H1 (cell line): ENCODE measurements around the gene PHLPP1. TPM values are rescaled to one million over a fixed set of nuclear protein-coding genes. Genes with fewer than 3 reads are reported as not detected.

Experiments
- CTCF ChIA-PET: fragments of 300-600 bp; sonication (Branson Sonifier 250); formaldehyde crosslinking; loops from one replicate; lab custom pipeline; 2021; ENCODE audit not compliant: partially characterized antibody; lab: Charles Lee
- POLR2A ChIA-PET: fragments of 300-600 bp; sonication (Branson Sonifier 250); formaldehyde crosslinking; loops from one replicate; lab custom pipeline; 2021; ENCODE audit warnings: inconsistent platforms; ENCODE audit not compliant: partially characterized antibody; lab: Charles Lee
- DNase-seq, 2 experiments: peaks; one replicate each; pipeline versions ENCODE4 v3.0.0 to v3.0.0-alpha.2; 2010 to 2022; ENCODE audit warnings: low spot score in 2 of 2, low read depth in 1 of 2, mixed read lengths in 1 of 2
- FAIRE-seq: peaks from 2 replicates; lab custom pipeline; 2011; peaks lifted over from hg19 to GRCh38; lab: Jason Lieb, UNC
- H2AFZ ChIP-seq: 2 replicates; pipeline ENCODE4 v1.8.1; 2012; ENCODE audit warnings: low read length, inconsistent platforms
- H2AK5ac ChIP-seq: 2 replicates; pipeline ENCODE4 v1.6.1; 2013; ENCODE audit warnings: low read depth, low read length
- H2BK120ac ChIP-seq: replicated peaks from 2 replicates; pipeline ENCODE3; 2013; ENCODE audit warnings: low read depth, low read length, inconsistent platforms
- H2BK12ac ChIP-seq: 2 replicates; pipeline ENCODE4 v1.6.1; 2013; ENCODE audit warnings: low read depth, low read length
- H2BK15ac ChIP-seq: 2 replicates; pipeline ENCODE4 v1.6.1; 2013; ENCODE audit warnings: low read length
- H2BK20ac ChIP-seq: 2 replicates; pipeline ENCODE4 v1.6.1; 2013; ENCODE audit warnings: low read length
- H2BK5ac ChIP-seq: 2 replicates; pipeline ENCODE4 v1.6.1; 2013; ENCODE audit warnings: low read depth, low read length
- H3K14ac ChIP-seq: 2 replicates; pipeline ENCODE4 v1.6.1; 2013; ENCODE audit warnings: inconsistent platforms; ENCODE audit not compliant: insufficient read length
- H3K18ac ChIP-seq: 2 replicates; pipeline ENCODE4 v1.6.1; 2013; ENCODE audit warnings: low read length; ENCODE audit errors: extremely low read depth
- H3K23ac ChIP-seq: 2 replicates; pipeline ENCODE4 v1.6.1; 2013; ENCODE audit warnings: inconsistent platforms; ENCODE audit not compliant: insufficient read length
- H3K23me2 ChIP-seq: 2 replicates; pipeline ENCODE4 v1.6.1; 2013; ENCODE audit warnings: low read depth, low read length
- H3K27ac ChIP-seq: 2 replicates; pipeline ENCODE4 v1.6.1; 2011; ENCODE audit warnings: low read depth, low read length, inconsistent platforms
- H3K27me3 ChIP-seq, 4 experiments: replicated peaks in 1 of 4; 1 replicate in 1 of 4; 2 replicates in 3 of 4; pipeline versions ENCODE4 v1.6.1 to v1.8.1; 2011 to 2013; ENCODE audit warnings: low read length in 3 of 4, mild to moderate bottlenecking in 3 of 4, inconsistent platforms in 2 of 4, mixed read lengths in 2 of 4, moderate library complexity in 1 of 4; ENCODE audit not compliant: control insufficient read depth in 3 of 4, insufficient read depth in 3 of 4; ENCODE audit errors: extremely low read depth in 1 of 4
- H3K36me3 ChIP-seq, 4 experiments: 2 replicates each; pipeline versions ENCODE4 v1.6.1 to v1.8.1; 2011 to 2013; ENCODE audit warnings: mild to moderate bottlenecking in 4 of 4, low read length in 3 of 4, moderate library complexity in 2 of 4, control low read depth in 1 of 4, inconsistent platforms in 1 of 4; ENCODE audit not compliant: insufficient read depth in 4 of 4, control insufficient read depth in 2 of 4
- H3K4ac ChIP-seq: replicated peaks from 2 replicates; pipeline ENCODE3; 2013; ENCODE audit warnings: low read length, low read depth, mixed read lengths, inconsistent platforms; ENCODE audit not compliant: insufficient read length
- H3K4me1 ChIP-seq, 4 experiments: replicated peaks in 1 of 4; 1 replicate in 1 of 4; 2 replicates in 3 of 4; pipeline versions ENCODE4 v1.6.1 to v1.8.1; 2011 to 2013; ENCODE audit warnings: low read length in 3 of 4, inconsistent platforms in 2 of 4, mixed read lengths in 1 of 4; ENCODE audit not compliant: insufficient read depth in 4 of 4, control insufficient read depth in 3 of 4
- H3K4me2 ChIP-seq, 2 experiments: 2 replicates each; pipeline versions ENCODE4 v1.6.1 to v1.8.1; 2011 to 2013; ENCODE audit warnings: low read depth in 2 of 2, low read length in 2 of 2, control low read depth in 1 of 2, inconsistent platforms in 1 of 2, mild to moderate bottlenecking in 1 of 2; ENCODE audit not compliant: insufficient read depth in 1 of 2
- H3K4me3 ChIP-seq, 4 experiments: fragments of 200-600, 300-600 bp in 1 of 4; sonication (generic), shearing (Covaris generic), sonication (Bioruptor Twin) in 1 of 4; 2 replicates each; pipeline versions ENCODE4 v1.5.1 to v1.8.1; 2011 to 2016; ENCODE audit warnings: low read length in 4 of 4, low read depth in 3 of 4, control low read depth in 2 of 4, inconsistent platforms in 2 of 4, mild to moderate bottlenecking in 2 of 4, mixed read lengths in 1 of 4, moderate library complexity in 1 of 4; ENCODE audit not compliant: insufficient read depth in 2 of 4; ENCODE audit errors: extremely low read depth in 1 of 4
- H3K56ac ChIP-seq: replicated peaks from 2 replicates; pipeline ENCODE3; 2013; ENCODE audit warnings: low read depth, mild to moderate bottlenecking, mixed read lengths, low read length, inconsistent platforms; ENCODE audit not compliant: insufficient read length
- H3K79me1 ChIP-seq: 2 replicates; pipeline ENCODE4 v1.6.1; 2013; ENCODE audit warnings: low read depth, low read length, control low read depth
- H3K79me2 ChIP-seq, 2 experiments: 2 replicates each; pipeline versions ENCODE4 v1.6.1 to v1.8.1; 2012 to 2013; ENCODE audit warnings: low read length in 2 of 2, mild to moderate bottlenecking in 2 of 2, inconsistent platforms in 1 of 2; ENCODE audit not compliant: insufficient read depth in 2 of 2, control insufficient read depth in 1 of 2
- H3K9ac ChIP-seq, 4 experiments: replicated peaks in 1 of 4; 1 replicate in 1 of 4; 2 replicates in 3 of 4; pipeline versions ENCODE4 v1.6.1 to v1.8.1; 2011 to 2013; ENCODE audit warnings: low read depth in 3 of 4, low read length in 3 of 4, control low read depth in 2 of 4, mild to moderate bottlenecking in 2 of 4, moderate library complexity in 2 of 4, inconsistent platforms in 1 of 4; ENCODE audit errors: extremely low read depth in 1 of 4
- H3K9me3 ChIP-seq, 2 experiments: 2 replicates each; pipeline versions ENCODE4 v1.6.1 to v1.8.1; 2012 to 2013; ENCODE audit warnings: mild to moderate bottlenecking in 2 of 2, moderate library complexity in 2 of 2, control low read depth in 1 of 2, inconsistent platforms in 1 of 2, low read depth in 1 of 2, low read length in 1 of 2, mixed read lengths in 1 of 2; ENCODE audit not compliant: insufficient read depth in 2 of 2
- H4K20me1 ChIP-seq, 2 experiments: replicated peaks in 1 of 2; 2 replicates each; pipeline versions ENCODE3 to v1.8.1; 2011 to 2013; ENCODE audit warnings: inconsistent platforms in 2 of 2, low read length in 2 of 2, mild to moderate bottlenecking in 1 of 2; ENCODE audit not compliant: insufficient read depth in 2 of 2, control insufficient read depth in 1 of 2
- H4K5ac ChIP-seq: 2 replicates; pipeline ENCODE4 v1.6.1; 2013; ENCODE audit warnings: low read length, low read depth, mixed read lengths, inconsistent platforms; ENCODE audit not compliant: insufficient read length
- H4K8ac ChIP-seq: 2 replicates; pipeline ENCODE4 v1.8.0; 2013; ENCODE audit warnings: mild to moderate bottlenecking, moderate library complexity, low read length, inconsistent platforms; ENCODE audit not compliant: insufficient read depth; ENCODE audit errors: extremely low read depth
- H4K91ac ChIP-seq: replicated peaks from 2 replicates; pipeline ENCODE3; 2013; ENCODE audit warnings: low read length, mixed read lengths, inconsistent platforms; ENCODE audit not compliant: insufficient read length
- ATF2 ChIP-seq: IDR thresholded peaks from 2 replicates; pipeline ENCODE4 v1.6.1; 2012; ENCODE audit warnings: low read length, inconsistent platforms
- BCL11A ChIP-seq, 2 experiments: IDR thresholded peaks; one replicate each; pipeline ENCODE4 v1.6.1; 2011; ENCODE audit warnings: low read depth in 2 of 2, low read length in 2 of 2, mild to moderate bottlenecking in 2 of 2
- FOSL1 ChIP-seq: IDR thresholded peaks from 2 replicates; pipeline ENCODE4 v1.6.1; 2011; ENCODE audit warnings: mild to moderate bottlenecking, low read depth, low read length, moderate library complexity; ENCODE audit not compliant: insufficient read depth
- KDM1A ChIP-seq: fragments of 200-600, 300-600 bp; sonication (generic); IDR thresholded peaks from 2 replicates; pipeline ENCODE4 v1.7.1; 2016; ENCODE audit warnings: mild to moderate bottlenecking, low read length, borderline replicate concordance
- KDM4A ChIP-seq: IDR thresholded peaks from one replicate; pipeline ENCODE4 v1.7.1; 2012; ENCODE audit warnings: low read depth, mild to moderate bottlenecking, moderate library complexity, low read length, inconsistent platforms; ENCODE audit not compliant: severe bottlenecking
- NANOG ChIP-seq: IDR thresholded peaks from 2 replicates; pipeline ENCODE4 v1.6.1; 2011; ENCODE audit warnings: low read length, low read depth, mild to moderate bottlenecking, inconsistent platforms; ENCODE audit not compliant: insufficient read depth, poor library complexity, severe bottlenecking
- NRF1 ChIP-seq: IDR thresholded peaks from 2 replicates; pipeline ENCODE4 v1.6.1; 2011; ENCODE audit warnings: mild to moderate bottlenecking, low read depth, low read length, improper control_type of control experiment
- RFX5 ChIP-seq: IDR thresholded peaks from 2 replicates; pipeline ENCODE4 v1.6.1; 2011; ENCODE audit warnings: low read depth, low read length, improper control_type of control experiment, borderline replicate concordance
- SIN3A ChIP-seq, 2 experiments: IDR thresholded peaks in 1 of 2; conservative IDR thresholded peaks in 1 of 2; 2 replicates each; pipeline ENCODE4 v1.6.1; 2011 to 2012; ENCODE audit warnings: low read length in 2 of 2, improper control_type of control experiment in 1 of 2, low read depth in 1 of 2, mild to moderate bottlenecking in 1 of 2
- SIRT6 ChIP-seq: IDR thresholded peaks from one replicate; pipeline ENCODE4 v1.7.1; 2012; ENCODE audit warnings: low read length, inconsistent platforms
- TAF7 ChIP-seq: optimal IDR thresholded peaks from 2 replicates; pipeline ENCODE3; 2011; ENCODE audit warnings: low read depth, mild to moderate bottlenecking, inconsistent platforms, low read length, moderate library complexity, borderline replicate concordance
- ZNF274 ChIP-seq: IDR thresholded peaks from 2 replicates; pipeline ENCODE4 v1.7.0; 2012; ENCODE audit warnings: low read length, borderline replicate concordance; ENCODE audit errors: extremely low read depth
- WGBS, 2 experiments: shearing (Covaris generic) in 1 of 2; methylation state at CpG; one replicate each; pipeline versions ENCODE4 v1.1.6 to v1.1.7; 2013 to 2015; ENCODE audit warnings: low lambda C conversion rate in 2 of 2, mixed read lengths in 2 of 2, inconsistent platforms in 1 of 2, low coverage in 1 of 2, missing lambda C conversion rate in 1 of 2; ENCODE audit not compliant: insufficient replicate concordance in 2 of 2, insufficient coverage in 1 of 2, insufficient read length in 1 of 2; ENCODE audit errors: extremely low coverage in 1 of 2, missing lambda C conversion rate in 1 of 2; 5-methylcytosine and 5-hydroxymethylcytosine counted together
- polyA plus RNA-seq, 7 experiments: library from polyadenylated mRNA; depleted of rRNA in 3 of 7; stranded (reverse) in 5 of 7; unstranded in 2 of 7; fragments of >200 nt in 5 of 7; fragments of 200-250 nt in 2 of 7; gene quantifications; 1 replicate in 5 of 7; 2 replicates in 1 of 7; 4 replicates in 1 of 7; pipeline versions ENCODE4 v1.2.1 to v1.2.3, GENCODE V29; 2011 to 2013; ENCODE audit warnings: missing spikeins in 2 of 7, mixed read lengths in 2 of 7
- total RNA-seq: library from RNA; stranded (reverse); fragmentation: NEBNext Ultra II Directional; extraction: Animal tissue kit (Norgen Biotek cat#: 25700); gene quantifications from 2 replicates; pipeline ENCODE4 v1.2.1, GENCODE V29; 2021

Gene PHLPP1
- total and polyA plus RNA-seq, 2 of the 8 experiments (the other 6 are each of a cell fraction or from before 2014, with no cell fraction given) = 28.0 to 66.3 TPM

GRCh38 chr18:62842898-62843297 is 127.6 kb downstream of the PHLPP1 start:
- Histone ChIP-seq H2BK5ac (no peak overlapping the region), H2BK15ac (no peak overlapping the region), H4K91ac (no peak overlapping the region), H3K4me1 (peaks cover 0 to 20% (median 11%) of the 10 kb centered on the region in 4 experiments; a peak in 5 of 7 replicates), H2AK5ac (no peak overlapping the region), H3K23me2 (no peaks in the 10 kb centered on the region), H3K23ac (no peak overlapping the region), H2AFZ (no peak overlapping the region), H3K79me2 (peaks cover 0 to 68% of the 10 kb centered on the region in 2 experiments; a peak in 3 of 4 replicates), H3K4me3 (no peak overlapping the region), H3K14ac (no peak overlapping the region), H3K4ac (no peak overlapping the region), H3K27me3 (no peaks in the 10 kb centered on the region), H3K4me2 (no peak overlapping the region), H3K79me1 (no peaks in the 10 kb centered on the region), H3K56ac (no peak overlapping the region), H3K27ac (no peak overlapping the region), H4K8ac (no peak overlapping the region), H3K18ac (no peak overlapping the region), H2BK20ac (no peak overlapping the region), H3K36me3 (no peaks in the 10 kb centered on the region), H2BK120ac (no peak overlapping the region), H3K9ac (no peak overlapping the region), H4K20me1 (no peaks in the 10 kb centered on the region), H2BK12ac (no peak overlapping the region), H4K5ac (no peak overlapping the region), H3K9me3 (no peaks in the 10 kb centered on the region)
- WGBS, 2 experiments = 89% methylated on average over 1 of the region's 1 CpG; no CpG with 5 or more reads in 1 of the 2 experiments
- CTCF ChIA-PET = interaction anchor here (0.9 kb wide), 2 partner anchors 128 to 259 kb away, joined by 3 to 4 read pairs; partner anchors contain the start of gene PHLPP1
- no peak for DNase-seq
- POLR2A ChIA-PET = no interaction called here
- FAIRE-seq = no peak
- TF ChIP-seq ZNF274 (no peak), RFX5 (no peak), KDM1A (no peak), BCL11A (IDR thresholded peaks at IDR 0.05; ENCODE audit: low read depth in 2 of 2, low read length in 2 of 2) (no peak), TAF7 (no peak), FOSL1 (no peak), SIRT6 (no peak), SIN3A (conservative IDR thresholded peaks at IDR 0.05 in 1 of 2, IDR thresholded peaks at IDR 0.05 in 1 of 2; ENCODE audit: low read depth in 1 of 2, low read length in 2 of 2) (no peak), NRF1 (no peak), NANOG (no peak), ATF2 (no peak), KDM4A (no peak)
